K562 (cell line): ENCODE results near the gene CDH8. TPM values are rescaled to one million over a fixed set of nuclear protein-coding genes. Genes with fewer than 3 reads are reported as not detected.

ENCODE experiments used
- ATAC-seq: fragments of 200-7000 bp; cut with Tn5 transposase; 3 replicates; pipeline ENCODE4 v1.9.1; 2020; ENCODE audit warnings: moderate library complexity
- BruUV-seq: library from RNA; stranded (reverse); fragments of 400-500 nt; replicated peaks from 2 replicates; lab custom pipeline; 2021; lab: Mats Ljungman, UMichigan
- CTCF ChIA-PET: fragments of 300-600 bp; formaldehyde crosslinking; extraction: SDS; loops from one replicate; lab custom pipeline; 2021; ENCODE audit warnings: low intra/inter-chr PET ratio; lab: Yijun Ruan, JAX
- POLR2A ChIA-PET: fragments of 300-600, 350-650 bp; sonication (Branson Sonifier 250); formaldehyde crosslinking; extraction: SDS; loops from one replicate; lab custom pipeline; 2021; ENCODE audit warnings: antibody characterized with exemption, inconsistent platforms; lab: Yijun Ruan, JAX
- DNase-seq, 4 experiments: peaks; one replicate each; pipeline versions ENCODE4 v3.0.0 to v3.0.0-alpha.2; 2011 to 2018; ENCODE audit warnings: low spot score in 3 of 4, mixed read lengths in 3 of 4; ENCODE audit errors: extremely low read depth in 1 of 4
- FAIRE-seq: peaks from 2 replicates; lab custom pipeline; 2011; peaks lifted over from hg19 to GRCh38; lab: Jason Lieb, UNC
- H2AFZ ChIP-seq: 2 replicates; pipeline ENCODE4 v1.6.0; 2011; ENCODE audit warnings: low read depth, low read length, control low read depth, inconsistent platforms
- H3K27ac ChIP-seq: fragments of 200-600 bp; 3 replicates; pipeline ENCODE4 v1.8.0; 2011; ENCODE audit warnings: low read depth, mild to moderate bottlenecking, control low read depth, inconsistent platforms, low read length, moderate library complexity, mixed read lengths; ENCODE audit errors: extremely low read depth
- H3K27me3 ChIP-seq, 2 experiments: fragments of 300-600 bp in 1 of 2; 2 replicates in 1 of 2; 3 replicates in 1 of 2; pipeline versions ENCODE4 v1.6.0 to v1.8.0; 2011; ENCODE audit warnings: inconsistent platforms in 2 of 2, low read length in 2 of 2, mild to moderate bottlenecking in 1 of 2, mixed read lengths in 1 of 2, moderate library complexity in 1 of 2; ENCODE audit not compliant: control insufficient read depth in 2 of 2, insufficient read depth in 2 of 2
- H3K36me3 ChIP-seq: fragments of 300-600 bp; 3 replicates; pipeline ENCODE4 v1.8.0; 2011; ENCODE audit warnings: mild to moderate bottlenecking, low read length, inconsistent platforms; ENCODE audit not compliant: control insufficient read depth, insufficient read depth
- H3K4me1 ChIP-seq, 2 experiments: fragments of 200-600 bp in 1 of 2; replicated peaks in 1 of 2; 2 replicates in 1 of 2; 3 replicates in 1 of 2; pipeline versions ENCODE4 v1.5.1 to v1.8.0; 2011; ENCODE audit warnings: inconsistent platforms in 2 of 2, low read length in 2 of 2, mild to moderate bottlenecking in 1 of 2, mixed read lengths in 1 of 2, moderate library complexity in 1 of 2; ENCODE audit not compliant: control insufficient read depth in 2 of 2, insufficient read depth in 2 of 2
- H3K4me2 ChIP-seq: 2 replicates; pipeline ENCODE4 v1.6.1; 2011; ENCODE audit warnings: low read length, control low read depth, inconsistent platforms, mixed read lengths; ENCODE audit not compliant: insufficient read depth
- H3K4me3 ChIP-seq: fragments of 200-600 bp; sonication (generic), shearing (Covaris generic); 2 replicates; pipeline ENCODE4 v1.5.1; 2016; ENCODE audit warnings: control low read depth, inconsistent platforms
- H3K79me2 ChIP-seq: fragments of 200-600 bp; 3 replicates; pipeline ENCODE4 v1.8.0; 2011; ENCODE audit warnings: low read length, inconsistent platforms; ENCODE audit not compliant: control insufficient read depth, insufficient read depth
- H3K9ac ChIP-seq, 2 experiments: 2 replicates each; pipeline versions ENCODE4 v1.6.0 to v1.6.1; 2011; ENCODE audit warnings: low read depth in 2 of 2, low read length in 2 of 2, control low read depth in 1 of 2, inconsistent platforms in 1 of 2, mild to moderate bottlenecking in 1 of 2, mixed read lengths in 1 of 2; ENCODE audit not compliant: insufficient read depth in 1 of 2
- H3K9me1 ChIP-seq: one replicate; pipeline ENCODE4 v1.6.0; 2011; ENCODE audit warnings: inconsistent platforms, mild to moderate bottlenecking, low read length, moderate library complexity; ENCODE audit not compliant: control insufficient read depth, insufficient read depth
- H3K9me3 ChIP-seq: replicated peaks from 2 replicates; pipeline ENCODE4 v1.5.1; 2011; ENCODE audit warnings: low read depth, low read length, inconsistent platforms; ENCODE audit not compliant: control insufficient read depth, insufficient read depth
- H4K20me1 ChIP-seq: replicated peaks from 2 replicates; pipeline ENCODE4 v1.6.1; 2011; ENCODE audit warnings: low read length, inconsistent platforms, mixed read lengths; ENCODE audit not compliant: control insufficient read depth, insufficient read depth
- BACH1 ChIP-seq: fragments of 200-800 bp; sonication (Bioruptor generic); IDR thresholded peaks from 2 replicates; pipeline ENCODE4 v1.6.1; 2016; ENCODE audit warnings: missing genetic modification characterization, missing compliant biosample characterization
- BRCA1 ChIP-seq, 2 experiments: fragments of 450-650 bp in 1 of 2; sonication (generic) in 1 of 2; formaldehyde crosslinking in 1 of 2; IDR thresholded peaks; 2 replicates each; pipeline versions ENCODE4 v1.5.0 to v1.6.1; 2017 to 2020; ENCODE audit warnings: mild to moderate bottlenecking in 1 of 2, missing genetic modification reagents in 1 of 2
- DIDO1 ChIP-seq: fragments of 450-650 bp; IDR thresholded peaks from 2 replicates; pipeline ENCODE4 v1.6.1; 2016; ENCODE audit warnings: low read depth, missing biosample characterization, missing genetic modification characterization
- HMBOX1 ChIP-seq: sonication (generic); IDR thresholded peaks from 2 replicates; pipeline ENCODE4 v1.6.1; 2016
- MYBL2 ChIP-seq, 2 experiments: fragments of 450-650 bp in 1 of 2; sonication (generic) in 1 of 2; formaldehyde crosslinking in 1 of 2; IDR thresholded peaks; 2 replicates each; pipeline versions ENCODE4 v1.6.1 to v1.8.1; 2017 to 2022; ENCODE audit warnings: borderline replicate concordance in 1 of 2, inconsistent platforms in 1 of 2, low read depth in 1 of 2, mild to moderate bottlenecking in 1 of 2, missing genetic modification reagents in 1 of 2, moderate library complexity in 1 of 2
- RB1 ChIP-seq: fragments of 450-650 bp; IDR thresholded peaks from 2 replicates; pipeline ENCODE4 v1.6.1; 2017; ENCODE audit warnings: low read depth, mild to moderate bottlenecking
- TAF15 ChIP-seq: fragments of 200-400 bp; formaldehyde crosslinking; IDR thresholded peaks from 2 replicates; pipeline ENCODE4 v1.6.1; 2017; ENCODE audit warnings: mild to moderate bottlenecking, low read depth, low read length, moderate library complexity
- TRIM25 ChIP-seq: fragments of 450-650 bp; IDR thresholded peaks from 2 replicates; pipeline ENCODE4 v1.7.0; 2016; ENCODE audit warnings: borderline replicate concordance
- ZFP36 ChIP-seq: fragments of 150-350 bp; IDR thresholded peaks from 2 replicates; pipeline ENCODE4 v1.6.1; 2018; ENCODE audit warnings: low read length, low read depth; ENCODE audit not compliant: partially characterized antibody
- WGBS: fragments of 100-300 bp; shearing (Covaris generic); methylation state at CpG from one replicate; pipeline ENCODE4 v1.1.6; 2016; ENCODE audit warnings: low coverage, mixed read lengths; ENCODE audit not compliant: insufficient coverage; ENCODE audit errors: missing lambda C conversion rate; 5-methylcytosine and 5-hydroxymethylcytosine counted together
- in situ Hi-C: fragments of 300-500 bp; cut with MboI; formaldehyde crosslinking; loops from 4 replicates; pipeline ENCODE4 v1.15.0; 2018; ENCODE audit warnings: inconsistent platforms, mixed read lengths
- intact Hi-C: fragments of 100-400 bp; cut with micrococcal nuclease; formaldehyde crosslinking; loops from 2 replicates; pipeline ENCODE4 v1.14.2; 2022
- polyA plus RNA-seq, 8 experiments: library from polyadenylated mRNA; depleted of rRNA in 4 of 8; stranded (reverse) in 5 of 8; unstranded in 3 of 8; fragments of >200 nt; fragmentation: Nextera tagmentation in 2 of 8; fragmentation: Illumina TruSeq in 1 of 8; extraction: Ambion mirVana in 2 of 8; extraction: Trizol in 1 of 8; gene quantifications; 2 replicates each; pipeline versions ENCODE4 v1.2.1 to v1.2.3, GENCODE V29; 2011 to 2014; ENCODE audit warnings: inconsistent platforms in 1 of 8, missing spikeins in 1 of 8
- total RNA-seq, 7 experiments: library from RNA; depleted of rRNA in 6 of 7; stranded (reverse); fragments of >200 nt in 6 of 7; fragmentation: Illumina TruSeq in 2 of 7; extraction: Trizol in 2 of 7; gene quantifications; 2 replicates each; pipeline versions ENCODE4 v1.2.1 to v1.2.3, GENCODE V29; 2011 to 2021; ENCODE audit warnings: low replicate concordance in 1 of 7

CDH8 gene
- total and polyA plus RNA-seq, 9 of the 15 experiments (the other 6 are each of a cell fraction or from before 2014, with no cell fraction given) = 0.22 to 1.4 (median 0.42) TPM; not detected in 4

- TF ChIP-seq TAF15 (no peak), MYBL2 (IDR thresholded peaks at IDR 0.05; ENCODE audit: low read depth) (no peak), MYBL2 (CRISPR knock-in tag; IDR thresholded peaks at IDR 0.05; ENCODE audit: borderline replicate concordance) (no peak), RB1 (no peak), ZFP36 (no peak), BACH1 (no peak)
Measured at GRCh38 chr16:61770301-61770700, 265.9 kb downstream of the CDH8 start (continued).

- no peaks in the 10 kb centered on the region for H3K36me3 ChIP-seq
- TF ChIP-seq TRIM25 (no peak), HMBOX1 (no peak), DIDO1 (no peak), BRCA1 (IDR thresholded peaks at IDR 0.05) (no peak), BRCA1 (CRISPR knock-in tag; IDR thresholded peaks at IDR 0.05) (no peak)
- no peak overlapping the region for H3K9ac ChIP-seq
- no peaks in the 10 kb centered on the region for H3K9me1 ChIP-seq
- no peak overlapping the region for H3K4me2 ChIP-seq
- no peaks in the 10 kb centered on the region for H3K79me2 ChIP-seq
- no peak for ATAC-seq
- CTCF ChIA-PET = no interaction called here
- no peaks in the 10 kb centered on the region for H3K4me1 ChIP-seq
- no peak overlapping the region for H3K27ac ChIP-seq
- BruUV-seq = no TSS peak
- in situ Hi-C loops = no loop called here
- DNase-seq = no peak
- no peaks in the 10 kb centered on the region for H4K20me1 ChIP-seq
- no peak overlapping the region for H2AFZ ChIP-seq
- POLR2A ChIA-PET = no interaction called here
- intact Hi-C loops = no loop called here
- FAIRE-seq = no peak
- WGBS = 0% methylated on average over 2 of the region's 2 CpGs
- no peak overlapping the region for H3K4me3 ChIP-seq
- no peaks in the 10 kb centered on the region for H3K27me3 ChIP-seq
- H3K9me3 ChIP-seq = no peaks in the 10 kb centered on the region
Measured at GRCh38 chr16:61763991-61764390, 272.2 kb downstream of the CDH8 start.
